HepG2 (cell line): ENCODE results near the gene NPB. TPM values are rescaled to one million over a fixed set of nuclear protein-coding genes. Genes with fewer than 3 reads are reported as not detected.

Source experiments
- AHDC1 ChIP-seq: sonication (generic); formaldehyde crosslinking; IDR thresholded peaks from 2 replicates; pipeline ENCODE4 v1.5.1; 2020; ENCODE audit warnings: mild to moderate bottlenecking, missing genetic modification reagents, borderline replicate concordance
- ARID5B ChIP-seq: IDR thresholded peaks from 2 replicates; pipeline ENCODE4 v1.4.0; 2020; ENCODE audit warnings: mild to moderate bottlenecking, missing genetic modification reagents
- CEBPG ChIP-seq: IDR thresholded peaks from 2 replicates; pipeline ENCODE4 v1.6.1; 2016
- CREB1 ChIP-seq, 2 experiments: fragments of 450-650 bp in 1 of 2; IDR thresholded peaks; 2 replicates each; pipeline ENCODE4 v1.6.1; 2016 to 2017; ENCODE audit warnings: control low read depth in 1 of 2, mild to moderate bottlenecking in 1 of 2, missing compliant biosample characterization in 1 of 2, missing genetic modification characterization in 1 of 2
- POGK ChIP-seq: sonication (generic); formaldehyde crosslinking; conservative IDR thresholded peaks from 2 replicates; pipeline ENCODE4 v1.8.0; 2022; ENCODE audit warnings: mild to moderate bottlenecking, moderate library complexity, missing genetic modification reagents
- PRDM15 ChIP-seq: sonication (generic); formaldehyde crosslinking; IDR thresholded peaks from 2 replicates; pipeline ENCODE4 v1.4.0; 2020; ENCODE audit warnings: missing genetic modification reagents
- PTBP1 ChIP-seq: fragments of 200-400 bp; formaldehyde crosslinking; IDR thresholded peaks from 2 replicates; pipeline ENCODE4 v1.6.1; 2018; ENCODE audit warnings: low read length, low read depth; ENCODE audit not compliant: poor library complexity, severe bottlenecking
- SMARCC2 ChIP-seq: fragments of 450-650 bp; IDR thresholded peaks from 2 replicates; pipeline ENCODE4 v1.6.1; 2017; ENCODE audit warnings: antibody characterized with exemption, mild to moderate bottlenecking
- SP140L ChIP-seq: sonication (generic); formaldehyde crosslinking; IDR thresholded peaks from 2 replicates; pipeline ENCODE4 v1.4.0; 2020; ENCODE audit warnings: missing genetic modification reagents, borderline replicate concordance
- ZNF225 ChIP-seq: sonication (generic); formaldehyde crosslinking; IDR thresholded peaks from 2 replicates; pipeline ENCODE4 v1.4.0; 2020; ENCODE audit warnings: mild to moderate bottlenecking, missing genetic modification reagents
- ZNF3 ChIP-seq: IDR thresholded peaks from 2 replicates; pipeline ENCODE4 v1.7.0; 2017; ENCODE audit warnings: inconsistent platforms
- ZNF326 ChIP-seq: sonication (generic); formaldehyde crosslinking; IDR thresholded peaks from 2 replicates; pipeline ENCODE4 v1.4.0; 2020; ENCODE audit warnings: missing genetic modification reagents, borderline replicate concordance
- ZNF549 ChIP-seq: sonication (generic); formaldehyde crosslinking; IDR thresholded peaks from 2 replicates; pipeline ENCODE4 v1.5.0; 2020; ENCODE audit warnings: missing genetic modification reagents
- polyA plus RNA-seq, 8 experiments: library from polyadenylated mRNA; depleted of rRNA in 3 of 8; stranded (reverse) in 7 of 8; unstranded in 1 of 8; fragments of >200 nt; fragmentation: Illumina TruSeq in 4 of 8; extraction: Trizol in 4 of 8; gene quantifications; 2 replicates each; pipeline versions ENCODE4 v1.2.1 to v1.2.3, GENCODE V29; 2011 to 2016; ENCODE audit warnings: low read depth in 4 of 8, missing spikeins in 1 of 8, mixed read lengths in 1 of 8; ENCODE audit not compliant: insufficient read depth in 1 of 8
- total RNA-seq, 5 experiments: library from RNA; depleted of rRNA; stranded (reverse); fragments of >200 nt; fragmentation: Illumina TruSeq; extraction: Trizol; gene quantifications; 2 replicates each; pipeline ENCODE4 v1.2.3, GENCODE V29; 2016; ENCODE audit warnings: low read depth in 1 of 5

NPB gene
- total and polyA plus RNA-seq, 2 of the 13 experiments (the other 11 are each of a cell fraction or from before 2014, with no cell fraction given): 0.11 to 0.93 TPM

GRCh38 chr17:81869221-81870130 lies 32.6 kb upstream of the NPB start (continued):
- no peak for TF ChIP-seq AHDC1
- 0 out of 2 replicates have a peak, but pooled peaks have one; percentile 30 for TF ChIP-seq PRDM15 (CRISPR knock-in tag)
- TF ChIP-seq ARID5B: no peak
- peak; percentile 5 for TF ChIP-seq PTBP1
- no peak for TF ChIP-seq ZNF549 (CRISPR knock-in tag)
- TF ChIP-seq ZNF326 (CRISPR knock-in tag): peak; percentile 50
- no peak for TF ChIP-seq CREB1 (IDR thresholded peaks at IDR 0.05)
- no peak for TF ChIP-seq CREB1 (CRISPR knock-in tag; IDR thresholded peaks at IDR 0.05)
- TF ChIP-seq POGK (CRISPR knock-in tag): no peak
- no peak for TF ChIP-seq SP140L (CRISPR knock-in tag)
- TF ChIP-seq CEBPG: no peak
- no peak for TF ChIP-seq ZNF3 (CRISPR knock-in tag)
- TF ChIP-seq ZNF225 (CRISPR knock-in tag): no peak; the same call in 1 of the 2 replicates
- TF ChIP-seq SMARCC2: no peak
